Measurements from ENCODE around the gene PCDHGC3. TPM values are rescaled to one million over a fixed set of nuclear protein-coding genes. Genes with fewer than 3 reads are reported as not detected.

Gene PCDHGC3
- total and polyA plus RNA-seq, 9 of the 15 experiments (the other 6 are each of a cell fraction or from before 2014, with no cell fraction given) = 0.07 TPM; not detected in 8

DNA sequence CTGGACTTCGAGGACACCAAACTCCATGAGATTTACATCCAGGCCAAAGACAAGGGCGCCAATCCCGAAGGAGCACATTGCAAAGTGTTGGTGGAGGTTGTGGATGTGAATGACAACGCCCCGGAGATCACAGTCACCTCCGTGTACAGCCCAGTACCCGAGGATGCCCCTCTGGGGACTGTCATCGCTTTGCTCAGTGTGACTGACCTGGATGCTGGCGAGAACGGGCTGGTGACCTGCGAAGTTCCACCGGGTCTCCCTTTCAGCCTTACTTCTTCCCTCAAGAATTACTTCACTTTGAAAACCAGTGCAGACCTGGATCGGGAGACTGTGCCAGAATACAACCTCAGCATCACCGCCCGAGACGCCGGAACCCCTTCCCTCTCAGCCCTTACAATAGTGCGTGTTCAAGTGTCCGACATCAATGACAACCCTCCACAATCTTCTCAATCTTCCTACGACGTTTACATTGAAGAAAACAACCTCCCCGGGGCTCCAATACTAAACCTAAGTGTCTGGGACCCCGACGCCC lies 1.3 kb downstream of the PCDHGC3 start (continued):
- TF ChIP-seq VEZF1 (CRISPR knock-in tag; IDR thresholded peaks at IDR 0.05) (no peak), CBFB (CRISPR knock-in tag; IDR thresholded peaks at IDR 0.05) (no peak), SNRNP70 (optimal IDR thresholded peaks at IDR 0.05; ENCODE audit: low read depth, low read length) (no peak), KLF6 (CRISPR knock-in tag; IDR thresholded peaks at IDR 0.05; ENCODE audit: borderline replicate concordance) (no peak), ZC3H4 (CRISPR knock-in tag; IDR thresholded peaks at IDR 0.05; ENCODE audit: borderline replicate concordance) (no peak), ZC3H11A (IDR thresholded peaks at IDR 0.05; ENCODE audit: low read depth, low read length) (no peak), SRF (CRISPR knock-in tag; IDR thresholded peaks at IDR 0.05) (no peak), RBBP5 (IDR thresholded peaks at IDR 0.05; ENCODE audit: borderline replicate concordance, insufficient read depth, low read length, poor library complexity, severe bottlenecking) (no peak), HDAC1 (IDR thresholded peaks at IDR 0.05) (no peak), ZFPM2 (CRISPR knock-in tag; IDR thresholded peaks at IDR 0.05) (no peak), RBM15 (IDR thresholded peaks at IDR 0.05; ENCODE audit: insufficient read depth, low read length) (no peak)
- TF ChIP-seq, protein P1, sequence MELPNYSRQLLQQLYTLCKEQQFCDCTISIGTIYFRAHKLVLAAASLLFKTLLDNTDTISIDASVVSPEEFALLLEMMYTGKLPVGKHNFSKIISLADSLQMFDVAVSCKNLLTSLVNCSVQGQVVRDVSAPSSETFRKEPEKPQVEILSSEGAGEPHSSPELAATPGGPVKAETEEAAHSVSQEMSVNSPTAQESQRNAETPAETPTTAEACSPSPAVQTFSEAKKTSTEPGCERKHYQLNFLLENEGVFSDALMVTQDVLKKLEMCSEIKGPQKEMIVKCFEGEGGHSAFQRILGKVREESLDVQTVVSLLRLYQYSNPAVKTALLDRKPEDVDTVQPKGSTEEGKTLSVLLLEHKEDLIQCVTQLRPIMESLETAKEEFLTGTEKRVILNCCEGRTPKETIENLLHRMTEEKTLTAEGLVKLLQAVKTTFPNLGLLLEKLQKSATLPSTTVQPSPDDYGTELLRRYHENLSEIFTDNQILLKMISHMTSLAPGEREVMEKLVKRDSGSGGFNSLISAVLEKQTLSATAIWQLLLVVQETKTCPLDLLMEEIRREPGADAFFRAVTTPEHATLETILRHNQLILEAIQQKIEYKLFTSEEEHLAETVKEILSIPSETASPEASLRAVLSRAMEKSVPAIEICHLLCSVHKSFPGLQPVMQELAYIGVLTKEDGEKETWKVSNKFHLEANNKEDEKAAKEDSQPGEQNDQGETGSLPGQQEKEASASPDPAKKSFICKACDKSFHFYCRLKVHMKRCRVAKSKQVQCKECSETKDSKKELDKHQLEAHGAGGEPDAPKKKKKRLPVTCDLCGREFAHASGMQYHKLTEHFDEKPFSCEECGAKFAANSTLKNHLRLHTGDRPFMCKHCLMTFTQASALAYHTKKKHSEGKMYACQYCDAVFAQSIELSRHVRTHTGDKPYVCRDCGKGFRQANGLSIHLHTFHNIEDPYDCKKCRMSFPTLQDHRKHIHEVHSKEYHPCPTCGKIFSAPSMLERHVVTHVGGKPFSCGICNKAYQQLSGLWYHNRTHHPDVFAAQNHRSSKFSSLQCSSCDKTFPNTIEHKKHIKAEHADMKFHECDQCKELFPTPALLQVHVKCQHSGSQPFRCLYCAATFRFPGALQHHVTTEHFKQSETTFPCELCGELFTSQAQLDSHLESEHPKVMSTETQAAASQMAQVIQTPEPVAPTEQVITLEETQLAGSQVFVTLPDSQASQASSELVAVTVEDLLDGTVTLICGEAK (IDR thresholded peaks at IDR 0.05) = no peak
- TF ChIP-seq, protein P1 (CRISPR knock-in tag; IDR thresholded peaks at IDR 0.05) = no peak
